SK-N-SH (cell line): ENCODE measurements around the gene NAALADL2. TPM values are rescaled to one million over a fixed set of nuclear protein-coding genes. Genes with fewer than 3 reads are reported as not detected.

Source experiments
- CTCF ChIA-PET: fragments of 300-600, 350-600 bp; formaldehyde crosslinking; extraction: SDS; loops from one replicate; lab custom pipeline; 2021; lab: Yijun Ruan, JAX
- POLR2A ChIA-PET: fragments of 350-600 bp; sonication (Branson Sonifier 250); formaldehyde crosslinking; extraction: SDS; loops from one replicate; lab custom pipeline; 2020; ENCODE audit warnings: antibody characterized with exemption, inconsistent platforms; lab: Yijun Ruan, JAX
- DNase-seq: peaks from one replicate; pipeline ENCODE4 v3.0.0; 2012
- H2AFZ ChIP-seq: fragments of 200-600 bp; sonication (generic); 2 replicates; pipeline ENCODE4 v1.8.1; 2016; ENCODE audit warnings: antibody characterized with exemption, mild to moderate bottlenecking, low read depth
- H3F3A ChIP-seq: fragments of 200-600 bp; sonication (generic); replicated peaks from 2 replicates; pipeline ENCODE3; 2016; ENCODE audit warnings: antibody characterized with exemption, mild to moderate bottlenecking; ENCODE audit not compliant: insufficient read depth
- H3K27ac ChIP-seq, 2 experiments: fragments of 200-500 bp in 1 of 2; fragments of 200-600 bp in 1 of 2; sonication (Bioruptor generic) in 1 of 2; sonication (generic), shearing (Covaris generic) in 1 of 2; 2 replicates each; pipeline versions ENCODE4 v1.5.1 to v1.6.1; 2014 to 2016; ENCODE audit warnings: low read depth in 2 of 2, inconsistent platforms in 1 of 2, low read length in 1 of 2, mild to moderate bottlenecking in 1 of 2, mixed read lengths in 1 of 2
- H3K27me3 ChIP-seq: fragments of 200-600 bp; sonication (generic), shearing (Covaris generic); 2 replicates; pipeline ENCODE4 v1.6.1; 2016; ENCODE audit warnings: mixed run types; ENCODE audit not compliant: insufficient read depth
- H3K36me3 ChIP-seq, 2 experiments: fragments of 200-500 bp in 1 of 2; fragments of 200-600 bp in 1 of 2; sonication (Bioruptor generic) in 1 of 2; sonication (generic) in 1 of 2; replicated peaks in 1 of 2; 2 replicates each; pipeline versions ENCODE3 to v1.5.1; 2014 to 2016; ENCODE audit warnings: low read length in 1 of 2, mild to moderate bottlenecking in 1 of 2; ENCODE audit not compliant: insufficient read depth in 2 of 2, control insufficient read depth in 1 of 2
- H3K4me1 ChIP-seq, 2 experiments: fragments of 200-500 bp in 1 of 2; fragments of 200-600 bp in 1 of 2; sonication (Bioruptor generic) in 1 of 2; sonication (generic), shearing (Covaris generic) in 1 of 2; 2 replicates each; pipeline versions ENCODE4 v1.5.1 to v1.6.1; 2014 to 2016; ENCODE audit warnings: low read depth in 1 of 2, low read length in 1 of 2, mixed run types in 1 of 2; ENCODE audit not compliant: insufficient read depth in 2 of 2, control insufficient read depth in 1 of 2
- H3K4me2 ChIP-seq: fragments of 200-600 bp; sonication (generic), shearing (Covaris generic); 2 replicates; pipeline ENCODE4 v1.6.1; 2017; ENCODE audit warnings: mixed run types
- H3K4me3 ChIP-seq, 2 experiments: fragments of 200-500 bp in 1 of 2; fragments of 200-600 bp in 1 of 2; sonication (Bioruptor generic) in 1 of 2; sonication (generic), shearing (Covaris generic) in 1 of 2; 2 replicates each; pipeline versions ENCODE4 v1.5.1 to v1.8.1; 2014 to 2016; ENCODE audit warnings: low read depth in 2 of 2, inconsistent platforms in 1 of 2, low read length in 1 of 2, mild to moderate bottlenecking in 1 of 2, mixed read lengths in 1 of 2, moderate library complexity in 1 of 2
- H3K79me2 ChIP-seq: fragments of 200-600 bp; sonication (generic); 2 replicates; pipeline ENCODE4 v1.8.1; 2017; ENCODE audit warnings: mild to moderate bottlenecking; ENCODE audit not compliant: insufficient read depth
- H3K9ac ChIP-seq: fragments of 200-600 bp; sonication (generic); 2 replicates; pipeline ENCODE4 v1.6.1; 2017; ENCODE audit warnings: mixed run types
- H3K9me2 ChIP-seq: fragments of 200-600 bp; sonication (generic); 2 replicates; pipeline ENCODE4 v1.6.1; 2017; ENCODE audit warnings: mixed run types
- H3K9me3 ChIP-seq: fragments of 200-600 bp; sonication (generic); 2 replicates; pipeline ENCODE4 v1.6.1; 2017; ENCODE audit warnings: mixed run types, mild to moderate bottlenecking, moderate library complexity
- H4K20me1 ChIP-seq: fragments of 200-600 bp; sonication (generic); 2 replicates; pipeline ENCODE4 v1.6.1; 2017; ENCODE audit warnings: mild to moderate bottlenecking, mixed run types; ENCODE audit not compliant: insufficient read depth
- CHD2 ChIP-seq: fragments of 150-350 bp; IDR thresholded peaks from 2 replicates; pipeline ENCODE4 v1.6.1; 2018; ENCODE audit warnings: low read length; ENCODE audit not compliant: partially characterized antibody
- EP300 ChIP-seq, 2 experiments: IDR thresholded peaks; 2 replicates each; pipeline versions ENCODE4 v1.4.0 to v1.6.1; 2012; ENCODE audit warnings: borderline replicate concordance in 1 of 2, low read depth in 1 of 2, low read length in 1 of 2
- EZH2phosphoT487 ChIP-seq: fragments of 200-600 bp; sonication (generic); IDR thresholded peaks from 2 replicates; pipeline ENCODE4 v1.6.1; 2017; ENCODE audit warnings: low read depth, mixed run types, mild to moderate bottlenecking, antibody characterized with exemption, moderate library complexity, borderline replicate concordance
- FOSL2 ChIP-seq: IDR thresholded peaks from 2 replicates; pipeline ENCODE4 v1.4.0; 2012; ENCODE audit warnings: low read depth, mild to moderate bottlenecking, moderate library complexity, borderline replicate concordance
- FOXJ3 ChIP-seq: sonication (generic); formaldehyde crosslinking; IDR thresholded peaks from 2 replicates; pipeline ENCODE4 v1.5.1; 2020; ENCODE audit warnings: mild to moderate bottlenecking, missing genetic modification reagents
- FOXM1 ChIP-seq: IDR thresholded peaks from 2 replicates; pipeline ENCODE4 v1.4.0; 2012; ENCODE audit warnings: low read depth, mild to moderate bottlenecking
- JUND ChIP-seq: IDR thresholded peaks from 2 replicates; pipeline ENCODE4 v1.4.0; 2012
- MEF2A ChIP-seq: IDR thresholded peaks from 2 replicates; pipeline ENCODE4 v1.4.0; 2012; ENCODE audit warnings: low read depth, borderline replicate concordance
- MXI1 ChIP-seq: IDR thresholded peaks from 2 replicates; pipeline ENCODE4 v1.6.1; 2012; ENCODE audit warnings: mild to moderate bottlenecking, low read depth, low read length, improper control_type of control experiment
- NFIC ChIP-seq: IDR thresholded peaks from 2 replicates; pipeline ENCODE4 v1.4.0; 2012; ENCODE audit warnings: borderline replicate concordance
- POLR2AphosphoS5 ChIP-seq: IDR thresholded peaks from 2 replicates; pipeline ENCODE4 v1.6.1; 2012; ENCODE audit warnings: low read depth, low read length
- RCOR1 ChIP-seq: fragments of 150-350 bp; IDR thresholded peaks from 2 replicates; pipeline ENCODE4 v1.6.1; 2017; ENCODE audit warnings: antibody characterized with exemption, low read length
- RXRA ChIP-seq: IDR thresholded peaks from 2 replicates; pipeline ENCODE4 v1.4.0; 2012; ENCODE audit warnings: low read depth, mild to moderate bottlenecking, borderline replicate concordance
- SMC3 ChIP-seq: IDR thresholded peaks from 2 replicates; pipeline ENCODE4 v1.6.1; 2012; ENCODE audit warnings: low read depth, low read length, improper control_type of control experiment
- TCF12 ChIP-seq: IDR thresholded peaks from 2 replicates; pipeline ENCODE4 v1.4.0; 2012
- TEAD4 ChIP-seq: IDR thresholded peaks from 2 replicates; pipeline ENCODE4 v1.4.0; 2012; ENCODE audit warnings: mild to moderate bottlenecking, borderline replicate concordance; ENCODE audit not compliant: insufficient read depth
- YY1 ChIP-seq: IDR thresholded peaks from 2 replicates; pipeline ENCODE4 v1.4.0; 2012; ENCODE audit warnings: low read depth, mild to moderate bottlenecking
- WGBS: methylation state at CpG from one replicate; pipeline ENCODE4 v1.1.6; 2017; ENCODE audit warnings: low lambda C conversion rate; 5-methylcytosine and 5-hydroxymethylcytosine counted together
- polyA plus RNA-seq, 3 experiments: library from polyadenylated mRNA; depleted of rRNA; stranded (reverse); fragments of >200 nt; gene quantifications; 2 replicates each; pipeline ENCODE4 v1.2.3, GENCODE V29; 2012
- TF ChIP-seq, protein P1 (sequence below): IDR thresholded peaks from 2 replicates; pipeline ENCODE4 v1.4.0; 2012; ENCODE audit warnings: low read depth, borderline replicate concordance
- TF ChIP-seq, protein P2 (sequence below): IDR thresholded peaks from 2 replicates; pipeline ENCODE4; 2012

The NAALADL2 gene
- polyA plus RNA-seq, 1 of the 3 experiments (the other 2 are of a cell fraction) = 1.2 TPM

DNA sequence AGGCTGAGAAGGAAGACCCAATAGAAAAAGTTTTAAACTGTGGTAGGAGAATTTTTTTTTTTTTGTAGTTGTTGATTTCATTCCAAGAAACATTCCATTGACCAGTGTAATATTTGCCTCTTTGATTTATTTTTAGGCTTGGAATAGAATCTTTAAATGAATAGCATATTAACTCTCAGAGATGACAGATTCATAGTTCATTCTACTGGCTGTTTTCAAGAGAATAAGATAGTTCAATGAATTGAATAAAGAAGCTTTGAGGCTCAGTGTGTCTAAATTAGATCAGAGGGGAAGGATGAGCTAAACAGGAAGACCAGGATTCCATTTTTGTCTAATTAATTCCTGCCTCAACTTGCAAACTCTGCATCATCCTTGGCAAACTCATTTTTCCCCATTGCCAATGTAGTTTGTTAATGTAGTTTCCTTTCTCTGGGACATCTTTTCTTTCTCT lies 98.4 kb downstream of the NAALADL2 start:
- peak overlapping the region; percentile 65 for H2AFZ ChIP-seq

DNA sequence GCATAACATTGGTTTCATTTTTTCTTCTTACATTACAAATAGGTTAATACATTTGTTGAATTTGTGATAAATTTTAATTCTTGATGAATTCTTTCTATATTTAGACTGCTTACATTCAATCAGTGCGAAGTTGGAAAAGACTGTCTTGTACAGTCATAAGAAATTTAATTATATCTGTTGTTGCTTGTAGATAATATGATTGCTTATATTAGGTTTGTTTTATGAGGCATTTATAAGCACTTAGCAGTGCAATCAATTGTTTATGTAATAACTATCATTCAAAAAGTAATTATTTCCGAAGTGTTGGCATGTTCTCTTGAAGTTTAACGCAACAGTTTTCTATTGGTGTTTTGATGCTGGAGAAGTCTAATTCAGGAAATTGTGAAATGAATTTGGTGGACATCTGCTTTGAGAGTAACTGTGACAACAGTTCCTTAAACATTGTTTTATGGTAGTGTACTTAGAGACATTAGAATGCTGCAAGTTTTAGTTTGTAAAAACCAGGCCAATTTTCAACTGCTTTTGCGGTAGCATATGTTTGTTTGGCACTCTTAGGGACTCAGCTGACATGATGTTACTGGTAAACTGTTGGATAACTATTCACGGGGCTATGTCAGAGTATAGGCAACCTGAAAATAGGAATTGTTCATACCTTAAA lies 99.7 kb downstream of the NAALADL2 start:
- H3K9ac ChIP-seq = no peak overlapping the region
- H3K36me3 ChIP-seq = no peaks in the 10 kb centered on the region
- POLR2A ChIA-PET = no interaction called here
- 81% methylated on average over 5 of the region's 5 CpGs for WGBS
- no peak overlapping the region for H3K4me3 ChIP-seq
- peaks cover 0 to 16% of the 10 kb centered on the region in 2 experiments; a peak in 2 of 4 replicates for H3K4me1 ChIP-seq
- H2AFZ ChIP-seq = no peak overlapping the region
- H3K79me2 ChIP-seq = no peaks in the 10 kb centered on the region
- CTCF ChIA-PET = no interaction called here
- H3K9me3 ChIP-seq = no peaks in the 10 kb centered on the region
- no peak overlapping the region for H3K4me2 ChIP-seq
- no peaks in the 10 kb centered on the region for H4K20me1 ChIP-seq
- TF ChIP-seq FOXJ3 (CRISPR knock-in tag) (no peak), POLR2AphosphoS5 (no peak), JUND (no peak), EP300 (IDR thresholded peaks at IDR 0.05; ENCODE audit: borderline replicate concordance in 1 of 2, low read depth in 1 of 2, low read length in 1 of 2) (no peak), TEAD4 (no peak), RCOR1 (no peak), RXRA (no peak), FOSL2 (no peak), CHD2 (no peak), EZH2phosphoT487 (no peak)
- TF ChIP-seq, protein P1, sequence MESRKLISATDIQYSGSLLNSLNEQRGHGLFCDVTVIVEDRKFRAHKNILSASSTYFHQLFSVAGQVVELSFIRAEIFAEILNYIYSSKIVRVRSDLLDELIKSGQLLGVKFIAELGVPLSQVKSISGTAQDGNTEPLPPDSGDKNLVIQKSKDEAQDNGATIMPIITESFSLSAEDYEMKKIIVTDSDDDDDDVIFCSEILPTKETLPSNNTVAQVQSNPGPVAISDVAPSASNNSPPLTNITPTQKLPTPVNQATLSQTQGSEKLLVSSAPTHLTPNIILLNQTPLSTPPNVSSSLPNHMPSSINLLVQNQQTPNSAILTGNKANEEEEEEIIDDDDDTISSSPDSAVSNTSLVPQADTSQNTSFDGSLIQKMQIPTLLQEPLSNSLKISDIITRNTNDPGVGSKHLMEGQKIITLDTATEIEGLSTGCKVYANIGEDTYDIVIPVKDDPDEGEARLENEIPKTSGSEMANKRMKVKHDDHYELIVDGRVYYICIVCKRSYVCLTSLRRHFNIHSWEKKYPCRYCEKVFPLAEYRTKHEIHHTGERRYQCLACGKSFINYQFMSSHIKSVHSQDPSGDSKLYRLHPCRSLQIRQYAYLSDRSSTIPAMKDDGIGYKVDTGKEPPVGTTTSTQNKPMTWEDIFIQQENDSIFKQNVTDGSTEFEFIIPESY = no peak
- TF ChIP-seq, protein P2, sequence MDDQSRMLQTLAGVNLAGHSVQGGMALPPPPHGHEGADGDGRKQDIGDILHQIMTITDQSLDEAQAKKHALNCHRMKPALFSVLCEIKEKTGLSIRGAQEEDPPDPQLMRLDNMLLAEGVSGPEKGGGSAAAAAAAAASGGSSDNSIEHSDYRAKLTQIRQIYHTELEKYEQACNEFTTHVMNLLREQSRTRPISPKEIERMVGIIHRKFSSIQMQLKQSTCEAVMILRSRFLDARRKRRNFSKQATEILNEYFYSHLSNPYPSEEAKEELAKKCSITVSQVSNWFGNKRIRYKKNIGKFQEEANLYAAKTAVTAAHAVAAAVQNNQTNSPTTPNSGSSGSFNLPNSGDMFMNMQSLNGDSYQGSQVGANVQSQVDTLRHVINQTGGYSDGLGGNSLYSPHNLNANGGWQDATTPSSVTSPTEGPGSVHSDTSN = no peak
- no peaks in the 10 kb centered on the region for H3K9me2 ChIP-seq
- H3F3A ChIP-seq = peaks cover 21% of the 10 kb centered on the region
- H3K27ac ChIP-seq = peak overlapping the region; percentile 67 to 78; a peak in 2 of 4 replicates
- H3K27me3 ChIP-seq = no peaks in the 10 kb centered on the region
- DNase-seq = no peak

More for the DNA sequence above, 98.4 kb downstream of the NAALADL2 start:
- peaks cover 0 to 16% of the 10 kb centered on the region in 2 experiments; a peak in 2 of 4 replicates for H3K4me1 ChIP-seq
- no peaks in the 10 kb centered on the region for H4K20me1 ChIP-seq
- peaks cover 21% of the 10 kb centered on the region for H3F3A ChIP-seq
- H3K9me2 ChIP-seq = no peaks in the 10 kb centered on the region
- TF ChIP-seq FOSL2 (no peak), MEF2A (peak; percentile 75), NFIC (peak; percentile 42; the same call in 1 of the 2 replicates), YY1 (no peak), JUND (peak; percentile 41), TCF12 (peak; percentile 65), POLR2AphosphoS5 (peak; percentile 29; the same call in 1 of the 2 replicates), TEAD4 (peak; percentile 53; the same call in 1 of the 2 replicates), MXI1 (no peak), EZH2phosphoT487 (no peak), CHD2 (no peak), FOXM1 (peak; percentile 41; the same call in 1 of the 2 replicates), EP300 (IDR thresholded peaks at IDR 0.05; ENCODE audit: borderline replicate concordance in 1 of 2, low read depth in 1 of 2, low read length in 1 of 2) (peak; percentile 5 to 57; a peak in 2 of 4 replicates), SMC3 (no peak)
- TF ChIP-seq, protein P2 = peak; percentile 70
- TF ChIP-seq, all 33 proteins: peak for 9
- Histone ChIP-seq H3K9me3 (no peaks in the 10 kb centered on the region), H3K27ac (peak overlapping the region; percentile 76 to 78; a peak in 3 of 4 replicates), H3K36me3 (no peaks in the 10 kb centered on the region), H3K9ac (no peak overlapping the region), H3K4me3 (peak overlapping the region in 1 of 2 experiments; percentile 24; a peak in 1 of 4 replicates), H3K27me3 (no peaks in the 10 kb centered on the region), H3K79me2 (no peaks in the 10 kb centered on the region), H3K4me2 (peak overlapping the region; percentile 46; the same call in 1 of the 2 replicates)
- ChIA-PET POLR2A (no interaction called here), CTCF (no interaction called here)
- DNase-seq = no peak
